B cell (primary cell): ENCODE measurements around the gene PPP1R7. TPM values are rescaled to one million over a fixed set of nuclear protein-coding genes. Genes with fewer than 3 reads are reported as not detected.

Experiments
- ATAC-seq: fragments of 200-7000 bp; cut with Tn5 transposase; one replicate; pipeline ENCODE4 v1.10.0; 2021; ENCODE audit warnings: low read depth, mild to moderate bottlenecking, moderate number of reproducible peaks, moderate library complexity
- CTCF ChIA-PET: fragments of 350-600 bp; sonication (Branson Sonifier 250); formaldehyde crosslinking; loops from one replicate; lab custom pipeline; 2021; ENCODE audit warnings: antibody characterized with exemption, inconsistent platforms; lab: Charles Lee
- POLR2A ChIA-PET: fragments of 350-600 bp; sonication (Branson Sonifier 250); formaldehyde crosslinking; loops from one replicate; lab custom pipeline; 2021; ENCODE audit warnings: antibody characterized with exemption; lab: Charles Lee
- DNase-seq: peaks from one replicate; pipeline ENCODE4 v3.0.0; 2013
- H2AFZ ChIP-seq: 2 replicates; pipeline ENCODE4 v1.6.1; 2012; ENCODE audit warnings: mild to moderate bottlenecking, low read depth, low read length; ENCODE audit not compliant: insufficient read depth, poor library complexity, severe bottlenecking
- H3K27ac ChIP-seq, 2 donors: 1 replicate in 1 of 2; 2 replicates in 1 of 2; pipeline ENCODE4 v1.5.1; 2012 to 2013; ENCODE audit warnings: low read length in 2 of 2, mild to moderate bottlenecking in 2 of 2, moderate library complexity in 1 of 2
- H3K27me3 ChIP-seq, 4 experiments: fragments of 200-600 bp in 1 of 4; sonication (generic) in 1 of 4; replicated peaks in 1 of 4; 1 replicate in 2 of 4; 2 replicates in 2 of 4; pipeline versions ENCODE4 v1.6.1 to v1.7.0; 2013 to 2016; ENCODE audit warnings: low read length in 3 of 4, mild to moderate bottlenecking in 2 of 4, mixed read lengths in 1 of 4, moderate library complexity in 1 of 4; ENCODE audit not compliant: insufficient read depth in 4 of 4, control insufficient read depth in 3 of 4; ENCODE audit errors: control extremely low read depth in 1 of 4
- H3K36me3 ChIP-seq, 2 experiments: replicated peaks in 1 of 2; 1 replicate in 1 of 2; 2 replicates in 1 of 2; pipeline versions ENCODE4 v1.6.1 to v1.7.1; 2013; ENCODE audit warnings: low read length in 1 of 2; ENCODE audit not compliant: insufficient read depth in 2 of 2, control insufficient read depth in 1 of 2; ENCODE audit errors: control extremely low read depth in 1 of 2, extremely low read depth in 1 of 2
- H3K4me1 ChIP-seq, 2 donors: fragments of 200-600 bp in 1 of 2; sonication (generic) in 1 of 2; 1 replicate in 1 of 2; 2 replicates in 1 of 2; pipeline versions ENCODE4 v1.5.1 to v1.6.1; 2013 to 2017; ENCODE audit warnings: low read length in 2 of 2; ENCODE audit not compliant: control insufficient read depth in 2 of 2, insufficient read depth in 2 of 2
- H3K4me2 ChIP-seq: replicated peaks from 2 replicates; pipeline ENCODE3; 2012; ENCODE audit warnings: mild to moderate bottlenecking, low read depth, low read length; ENCODE audit not compliant: poor library complexity, severe bottlenecking
- H3K4me3 ChIP-seq, 5 experiments: fragments of 200-600 bp in 1 of 5; sonication (generic) in 1 of 5; 1 replicate in 3 of 5; 2 replicates in 2 of 5; pipeline versions ENCODE4 v1.5.1 to v1.7.0; 2011 to 2016; ENCODE audit warnings: low read length in 4 of 5, mild to moderate bottlenecking in 4 of 5, low read depth in 2 of 5, control low read depth in 1 of 5, moderate library complexity in 1 of 5; ENCODE audit not compliant: insufficient read depth in 1 of 5; ENCODE audit errors: control extremely low read depth in 1 of 5, extremely low read depth in 1 of 5
- H3K79me2 ChIP-seq: fragments of 200-600 bp; sonication (generic); one replicate; pipeline ENCODE4 v1.6.0; 2016; ENCODE audit warnings: low read length; ENCODE audit not compliant: control insufficient read depth, insufficient read depth
- H3K9ac ChIP-seq: fragments of 200-600 bp; sonication (generic); 2 replicates; pipeline ENCODE4 v1.6.1; 2017; ENCODE audit warnings: mild to moderate bottlenecking, low read length, moderate library complexity
- H3K9me3 ChIP-seq, 3 donors: one replicate each; pipeline versions ENCODE4 v1.6.1 to v1.7.1; 2013; ENCODE audit warnings: low read length in 2 of 3; ENCODE audit not compliant: control insufficient read depth in 2 of 3, insufficient read depth in 1 of 3; ENCODE audit errors: control extremely low read depth in 1 of 3
- H4K20me1 ChIP-seq: 2 replicates; pipeline ENCODE4 v1.6.0; 2012; ENCODE audit warnings: mild to moderate bottlenecking, low read length; ENCODE audit not compliant: insufficient read depth, control insufficient read depth, poor library complexity, severe bottlenecking
- H3K27ac Mint-ChIP-seq: one replicate; pipeline ENCODE4 v1.8.0; 2021; ENCODE audit warnings: mixed read lengths
- H3K27me3 Mint-ChIP-seq: one replicate; pipeline ENCODE4 v1.8.0; 2021; ENCODE audit warnings: mixed read lengths
- H3K4me1 Mint-ChIP-seq: one replicate; pipeline ENCODE4 v1.8.0; 2021; ENCODE audit warnings: mixed read lengths
- H3K4me3 Mint-ChIP-seq: one replicate; pipeline ENCODE4 v1.8.0; 2021; ENCODE audit warnings: mixed read lengths
- H3K9me3 Mint-ChIP-seq: one replicate; pipeline ENCODE4 v1.8.0; 2022; ENCODE audit warnings: mixed read lengths; ENCODE audit not compliant: insufficient read depth
- EZH2 ChIP-seq: IDR thresholded peaks from 2 replicates; pipeline ENCODE4 v1.6.1; 2012; ENCODE audit warnings: borderline replicate concordance, low read depth, mild to moderate bottlenecking, moderate library complexity, low read length; ENCODE audit not compliant: insufficient read depth, poor library complexity, severe bottlenecking
- WGBS: methylation state at CpG from one replicate; pipeline ENCODE4 v1.1.5; 2013; ENCODE audit warnings: missing lambda C conversion rate; ENCODE audit not compliant: insufficient coverage; 5-methylcytosine and 5-hydroxymethylcytosine counted together
- intact Hi-C: fragments of 100-400 bp; cut with micrococcal nuclease; formaldehyde crosslinking; loops from one replicate; pipeline ENCODE4 v1.10.0; 2022
- polyA plus RNA-seq: library from polyadenylated mRNA; depleted of rRNA; stranded (reverse); fragments of >200 nt; gene quantifications from 2 replicates; pipeline ENCODE4 v1.2.3, GENCODE V29; 2012
- total RNA-seq, 2 donors: library from RNA; stranded (reverse); fragments of 120-200 nt in 1 of 2; gene quantifications; 1 replicate in 1 of 2; 2 replicates in 1 of 2; pipeline versions ENCODE4 v1.2.3 to v1.2.4, GENCODE V29; 2013 to 2022
- TF ChIP-seq, protein P1 (sequence below): fragments of 200-600 bp; IDR thresholded peaks from one replicate; pipeline ENCODE4 v1.8.0; 2022; ENCODE audit warnings: antibody characterized with exemption, mild to moderate bottlenecking

PPP1R7 gene
- total and polyA plus RNA-seq, 2 donors (not counting 1 experiment from before 2014, with no cell fraction given) = 37.7 to 50.9 TPM

DNA sequence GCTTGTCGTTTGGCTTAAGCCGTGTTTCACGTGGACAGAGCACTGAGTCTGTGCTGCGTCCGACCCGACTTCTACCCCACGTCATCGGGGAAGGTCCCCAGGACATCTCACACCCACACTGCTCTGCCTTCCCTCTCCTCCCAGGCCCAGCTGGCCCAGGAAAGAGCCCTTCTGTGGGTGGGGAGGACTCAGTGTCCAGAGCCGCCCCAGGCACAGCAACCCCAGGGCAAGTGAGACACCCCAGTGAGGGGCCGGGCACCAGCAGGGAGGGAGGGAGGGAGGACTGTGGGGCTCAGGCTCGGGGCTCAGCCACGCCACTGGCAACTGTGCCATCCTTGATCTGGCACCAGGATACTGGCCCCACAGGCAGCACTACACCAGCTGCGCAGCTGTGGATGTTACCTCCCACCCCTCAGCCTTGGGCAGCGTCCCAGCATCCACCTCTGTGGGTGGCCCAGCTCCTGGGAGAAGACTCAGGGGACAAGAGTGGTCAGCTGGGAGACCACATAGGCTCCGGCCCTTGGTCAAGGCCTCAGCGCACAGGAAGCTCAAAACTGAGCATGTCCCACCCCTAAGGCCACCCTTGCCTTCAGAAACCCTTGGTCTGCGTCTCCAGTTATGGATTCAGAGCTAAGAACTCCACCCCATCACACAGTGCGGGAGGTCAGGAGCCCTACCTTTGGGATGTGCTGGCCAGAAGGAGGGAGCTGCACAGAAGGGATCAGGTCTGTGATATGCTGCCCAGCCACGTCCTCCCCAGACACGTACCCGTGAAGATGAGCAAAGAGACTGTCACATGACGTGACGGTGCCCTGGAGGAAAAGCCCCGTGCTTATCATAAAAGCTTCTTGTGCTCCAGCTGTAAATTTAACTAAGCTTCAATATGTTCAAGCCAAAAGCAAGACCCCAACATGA, 12.7 kb upstream of the PPP1R7 start:
- H3K9me3 ChIP-seq = no peaks in the 10 kb centered on the region
- WGBS = 95% methylated on average over 16 of the region's 24 CpGs
- ATAC-seq (no peak), DNase-seq (no peak)
- H3K27me3 ChIP-seq = no peaks in the 10 kb centered on the region
- peaks cover 0 to 29% of the 10 kb centered on the region in 2 experiments for H3K36me3 ChIP-seq
- intact Hi-C loops = no loop called here
- Mint-ChIP-seq H3K4me1 (peaks cover 7% of the 10 kb centered on the region), H3K27me3 (no peaks in the 10 kb centered on the region), H3K27ac (no peak overlapping the region), H3K4me3 (no peak overlapping the region), H3K9me3 (no peaks in the 10 kb centered on the region)
- peaks cover 15% of the 10 kb centered on the region for H3K79me2 ChIP-seq
- H4K20me1 ChIP-seq = no peaks in the 10 kb centered on the region
- no peak overlapping the region for H3K4me2 ChIP-seq
- no peak overlapping the region for H3K4me3 ChIP-seq
- CTCF ChIA-PET = no interaction called here
- no peaks in the 10 kb centered on the region for H3K4me1 ChIP-seq
- POLR2A ChIA-PET = interaction anchor here (0.6 kb wide), 1 partner anchor 703 kb away, joined by 3 read pairs; no protein-coding TSS in a partner anchor
- TF ChIP-seq, protein P1, sequence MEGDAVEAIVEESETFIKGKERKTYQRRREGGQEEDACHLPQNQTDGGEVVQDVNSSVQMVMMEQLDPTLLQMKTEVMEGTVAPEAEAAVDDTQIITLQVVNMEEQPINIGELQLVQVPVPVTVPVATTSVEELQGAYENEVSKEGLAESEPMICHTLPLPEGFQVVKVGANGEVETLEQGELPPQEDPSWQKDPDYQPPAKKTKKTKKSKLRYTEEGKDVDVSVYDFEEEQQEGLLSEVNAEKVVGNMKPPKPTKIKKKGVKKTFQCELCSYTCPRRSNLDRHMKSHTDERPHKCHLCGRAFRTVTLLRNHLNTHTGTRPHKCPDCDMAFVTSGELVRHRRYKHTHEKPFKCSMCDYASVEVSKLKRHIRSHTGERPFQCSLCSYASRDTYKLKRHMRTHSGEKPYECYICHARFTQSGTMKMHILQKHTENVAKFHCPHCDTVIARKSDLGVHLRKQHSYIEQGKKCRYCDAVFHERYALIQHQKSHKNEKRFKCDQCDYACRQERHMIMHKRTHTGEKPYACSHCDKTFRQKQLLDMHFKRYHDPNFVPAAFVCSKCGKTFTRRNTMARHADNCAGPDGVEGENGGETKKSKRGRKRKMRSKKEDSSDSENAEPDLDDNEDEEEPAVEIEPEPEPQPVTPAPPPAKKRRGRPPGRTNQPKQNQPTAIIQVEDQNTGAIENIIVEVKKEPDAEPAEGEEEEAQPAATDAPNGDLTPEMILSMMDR = no peak
- no peak for TF ChIP-seq EZH2
- no peak overlapping the region for H2AFZ ChIP-seq
- H3K9ac ChIP-seq = no peak overlapping the region
- no peak overlapping the region for H3K27ac ChIP-seq

GRCh38 chr2:241138471-241138870, 11.8 kb upstream of the PPP1R7 start:
- Mint-ChIP-seq H3K27me3 (no peaks in the 10 kb centered on the region), H3K9me3 (no peaks in the 10 kb centered on the region), H3K4me1 (no peaks in the 10 kb centered on the region), H3K27ac (no peak overlapping the region), H3K4me3 (no peak overlapping the region)
- TF ChIP-seq, protein P1 = no peak
- TF ChIP-seq EZH2 = no peak
- no peaks in the 10 kb centered on the region for H3K4me1 ChIP-seq
- no peak for DNase-seq
- no peak overlapping the region for H2AFZ ChIP-seq
- peaks cover 22% of the 10 kb centered on the region for H3K79me2 ChIP-seq
- H3K27me3 ChIP-seq = no peaks in the 10 kb centered on the region
- no peak overlapping the region for H3K4me2 ChIP-seq
- no peaks in the 10 kb centered on the region for H3K9me3 ChIP-seq
- no peaks in the 10 kb centered on the region for H4K20me1 ChIP-seq
- WGBS = 97% methylated on average over 16 of the region's 16 CpGs
- no peak overlapping the region for H3K4me3 ChIP-seq
- no peak overlapping the region for H3K9ac ChIP-seq
- ATAC-seq = no peak
- POLR2A ChIA-PET = no interaction called here
- intact Hi-C loops = no loop called here
- H3K36me3 ChIP-seq = peaks cover 0 to 31% of the 10 kb centered on the region in 2 experiments
- CTCF ChIA-PET = no interaction called here
- H3K27ac ChIP-seq = no peak overlapping the region
